ENCODE data around the gene C1orf226. TPM values are rescaled to one million over a fixed set of nuclear protein-coding genes. Genes with fewer than 3 reads are reported as not detected.

C1orf226 gene
- total RNA-seq, 1 experiment from 2014 or later, result 4.3 TPM

DNA sequence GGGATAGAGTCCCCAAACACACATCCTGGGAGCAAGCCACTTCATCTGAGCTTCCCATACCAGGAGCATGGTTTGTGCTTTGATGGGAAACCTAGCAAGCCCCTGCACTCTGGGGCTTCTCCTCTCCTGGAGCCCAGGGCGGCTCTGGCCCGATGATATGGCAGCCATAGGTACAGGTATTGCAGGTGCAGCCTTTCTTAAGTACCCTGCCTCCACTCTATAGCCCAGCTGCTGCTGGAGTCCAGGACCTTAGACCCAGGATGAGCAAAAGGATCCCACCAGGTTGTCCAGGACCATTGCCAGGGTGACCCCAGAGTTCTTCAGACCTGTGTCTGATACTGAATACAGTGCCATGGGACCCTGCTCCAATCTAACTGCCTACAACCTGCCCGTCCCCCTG lies 4.2 kb downstream of the C1orf226 start:
- no TSS peak for BruUV-seq (replicated peaks)
- Histone ChIP-seq H3K9ac (ENCODE audit: low read length) (no peak overlapping the region), H3K9me2 (replicated peaks; ENCODE audit: low read length) (no peaks in the 10 kb centered on the region), H3K9me3 (ENCODE audit: low read length) (no peaks in the 10 kb centered on the region), H3K79me2 (ENCODE audit: low read length) (no peaks in the 10 kb centered on the region), H2AFZ (ENCODE audit: low read length) (no peak overlapping the region), H3K27ac (ENCODE audit: low read length) (no peak overlapping the region), H4K20me1 (ENCODE audit: low read length) (no peaks in the 10 kb centered on the region), H3K4me2 (ENCODE audit: low read length) (no peak overlapping the region), H3K4me1 (ENCODE audit: insufficient read depth, low read length) (peaks cover 31% of the 10 kb centered on the region), H3K36me3 (ENCODE audit: low read depth, low read length) (no peaks in the 10 kb centered on the region), H3K4me3 (ENCODE audit: low read length) (no peak overlapping the region), H3F3A (ENCODE audit: low read length, unreplicated experiment) (no peaks in the 10 kb centered on the region), H3K27me3 (ENCODE audit: low read length) (no peaks in the 10 kb centered on the region)
- DNase-seq, result no peak
- ChIA-PET CTCF (no interaction called here), POLR2A (ENCODE audit: unreplicated experiment) (no interaction called here)
- no peak for TF ChIP-seq EZH2 (IDR thresholded peaks at IDR 0.05; ENCODE audit: low read length, unreplicated experiment)
- TF ChIP-seq EZH2phosphoT487 (IDR thresholded peaks at IDR 0.05; ENCODE audit: borderline replicate concordance, low read length), result no peak
- no peak for TF ChIP-seq CTCF (conservative IDR thresholded peaks at IDR 0.05; ENCODE audit: low read depth, low read length)
- no peak for ATAC-seq
- intact Hi-C loops (cut with micrococcal nuclease), result no loop called here

GRCh38 chr1:162386292-162387225 lies 5.0 kb downstream of the C1orf226 start:
- no peaks in the 10 kb centered on the region for H3K9me3 ChIP-seq (ENCODE audit: low read length)
- H4K20me1 ChIP-seq (ENCODE audit: low read length), result no peaks in the 10 kb centered on the region
- intact Hi-C loops (cut with micrococcal nuclease), result no loop called here
- ChIA-PET POLR2A (ENCODE audit: unreplicated experiment) (no interaction called here), CTCF (no interaction called here)
- ATAC-seq (no peak), DNase-seq (no peak)
- no peaks in the 10 kb centered on the region for H3K79me2 ChIP-seq (ENCODE audit: low read length)
- TF ChIP-seq EZH2 (IDR thresholded peaks at IDR 0.05; ENCODE audit: low read length, unreplicated experiment) (no peak), CTCF (conservative IDR thresholded peaks at IDR 0.05; ENCODE audit: low read depth, low read length) (no peak), EZH2phosphoT487 (IDR thresholded peaks at IDR 0.05; ENCODE audit: borderline replicate concordance, low read length) (no peak)
- H3K9ac ChIP-seq (ENCODE audit: low read length), result no peak overlapping the region
- H3K4me2 ChIP-seq (ENCODE audit: low read length), result no peak overlapping the region
- H3K4me1 ChIP-seq (ENCODE audit: insufficient read depth, low read length), result peaks cover 23% of the 10 kb centered on the region
- H3K27ac ChIP-seq (ENCODE audit: low read length), result no peak overlapping the region
- H3K27me3 ChIP-seq (ENCODE audit: low read length), result no peaks in the 10 kb centered on the region
- no peaks in the 10 kb centered on the region for H3K9me2 ChIP-seq (replicated peaks; ENCODE audit: low read length)
- no TSS peak for BruUV-seq (replicated peaks)
- no peak overlapping the region for H3K4me3 ChIP-seq (ENCODE audit: low read length)
- H3K36me3 ChIP-seq (ENCODE audit: low read depth, low read length), result no peaks in the 10 kb centered on the region
- H3F3A ChIP-seq (ENCODE audit: low read length, unreplicated experiment), result no peaks in the 10 kb centered on the region
- H2AFZ ChIP-seq (ENCODE audit: low read length), result no peak overlapping the region

All from PC-3 (cell line).